HEK293 (cell line): ENCODE results near the gene CPEB2.

Experiments used
- MYNN ChIP-seq: fragments of 450-650 bp; formaldehyde crosslinking; IDR thresholded peaks from 2 replicates; pipeline ENCODE4 v1.5.1; 2016; ENCODE audit warnings: missing biosample characterization, missing genetic modification characterization, borderline replicate concordance
- OSR2 ChIP-seq: fragments of 450-650 bp; formaldehyde crosslinking; IDR thresholded peaks from 2 replicates; pipeline ENCODE4 v1.5.1; 2016; ENCODE audit warnings: missing biosample characterization, missing genetic modification characterization
- SETDB1 ChIP-seq: IDR thresholded peaks from one replicate; pipeline ENCODE4 v1.6.1; 2017; ENCODE audit warnings: mild to moderate bottlenecking, low read length, moderate library complexity, mixed read lengths; ENCODE audit not compliant: insufficient read length
- ZNF114 ChIP-seq: fragments of 450-650 bp; formaldehyde crosslinking; IDR thresholded peaks from 2 replicates; pipeline ENCODE4 v1.5.0; 2017; ENCODE audit warnings: missing biosample characterization, missing genetic modification characterization
- ZNF239 ChIP-seq: fragments of 450-650 bp; formaldehyde crosslinking; IDR thresholded peaks from 2 replicates; pipeline ENCODE4 v1.5.1; 2016; ENCODE audit warnings: missing biosample characterization, missing genetic modification characterization
- ZNF48 ChIP-seq: fragments of 450-650 bp; formaldehyde crosslinking; IDR thresholded peaks from 2 replicates; pipeline ENCODE4 v1.5.1; 2016; ENCODE audit warnings: missing biosample characterization, missing genetic modification characterization
- ZNF521 ChIP-seq: fragments of 450-650 bp; formaldehyde crosslinking; IDR thresholded peaks from 2 replicates; pipeline ENCODE4 v1.5.1; 2017; ENCODE audit warnings: missing biosample characterization, mild to moderate bottlenecking, missing genetic modification characterization
- ZNF555 ChIP-seq: fragments of 450-650 bp; formaldehyde crosslinking; conservative IDR thresholded peaks from 2 replicates; pipeline ENCODE4 v1.5.1; 2017; ENCODE audit warnings: missing biosample characterization, mild to moderate bottlenecking, missing genetic modification characterization, inconsistent platforms
- ZNF707 ChIP-seq: fragments of 450-650 bp; formaldehyde crosslinking; IDR thresholded peaks from 2 replicates; pipeline ENCODE4 v1.5.1; 2016; ENCODE audit warnings: missing biosample characterization, missing genetic modification characterization
- ZSCAN16 ChIP-seq: fragments of 450-650 bp; formaldehyde crosslinking; IDR thresholded peaks from 2 replicates; pipeline ENCODE4 v1.5.1; 2016; ENCODE audit warnings: missing biosample characterization, missing genetic modification characterization
- TF ChIP-seq, protein P1 (sequence below): fragments of 450-650 bp; formaldehyde crosslinking; IDR thresholded peaks from 2 replicates; pipeline ENCODE4 v1.5.1; 2016; ENCODE audit warnings: missing biosample characterization, missing genetic modification characterization
- TF ChIP-seq, protein P2 (sequence below): fragments of 450-650 bp; formaldehyde crosslinking; IDR thresholded peaks from 2 replicates; pipeline ENCODE4 v1.5.1; 2016; ENCODE audit warnings: missing biosample characterization, missing genetic modification characterization
- TF ChIP-seq, protein P3 (sequence below): fragments of 450-650 bp; IDR thresholded peaks from 2 replicates; pipeline ENCODE4 v1.5.1; 2018; ENCODE audit warnings: missing biosample characterization, missing genetic modification characterization

DNA sequence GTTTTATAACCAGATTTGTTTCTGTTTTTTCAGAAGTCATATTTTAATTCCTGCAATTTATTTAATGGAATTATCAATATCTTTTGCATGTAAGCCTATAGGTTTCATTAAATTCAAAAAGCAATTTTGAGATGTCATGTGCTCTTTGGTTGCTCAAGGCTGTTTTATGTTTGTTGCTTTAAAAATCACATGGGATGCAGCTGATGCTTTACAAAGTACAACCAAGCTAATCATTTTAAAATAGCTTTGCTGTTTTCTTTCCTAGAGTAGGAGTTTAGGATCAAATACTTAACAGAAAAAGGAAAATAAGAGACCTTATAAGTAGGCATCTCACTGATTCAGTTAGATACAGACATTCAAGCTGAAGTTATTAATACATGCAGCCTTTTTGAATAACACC is 11.3 kb downstream of the CPEB2 start:
- TF ChIP-seq ZNF555 (tag by site-specific recombination) (no peak), SETDB1 (no peak), ZNF239 (tag by site-specific recombination) (no peak), ZNF114 (tag by site-specific recombination) (no peak), OSR2 (tag by site-specific recombination) (no peak), ZNF48 (tag by site-specific recombination) (no peak), ZSCAN16 (tag by site-specific recombination) (no peak), ZNF521 (tag by site-specific recombination) (no peak), ZNF707 (no peak), MYNN (tag by site-specific recombination) (no peak)
- TF ChIP-seq, protein P1, sequence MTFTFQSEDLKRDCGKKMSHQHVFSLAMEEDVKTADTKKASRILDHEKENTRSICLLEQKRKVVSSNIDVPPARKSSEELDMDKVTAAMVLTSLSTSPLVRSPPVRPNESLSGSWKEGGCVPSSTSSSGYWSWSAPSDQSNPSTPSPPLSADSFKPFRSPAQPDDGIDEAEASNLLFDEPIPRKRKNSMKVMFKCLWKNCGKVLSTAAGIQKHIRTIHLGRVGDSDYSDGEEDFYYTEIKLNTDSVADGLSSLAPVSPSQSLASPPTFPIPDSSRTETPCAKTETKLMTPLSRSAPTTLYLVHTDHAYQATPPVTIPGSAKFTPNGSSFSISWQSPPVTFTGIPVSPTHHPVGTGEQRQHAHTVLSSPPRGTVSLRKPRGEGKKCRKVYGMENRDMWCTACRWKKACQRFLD (tag by site-specific recombination): no peak
- TF ChIP-seq, protein P2, sequence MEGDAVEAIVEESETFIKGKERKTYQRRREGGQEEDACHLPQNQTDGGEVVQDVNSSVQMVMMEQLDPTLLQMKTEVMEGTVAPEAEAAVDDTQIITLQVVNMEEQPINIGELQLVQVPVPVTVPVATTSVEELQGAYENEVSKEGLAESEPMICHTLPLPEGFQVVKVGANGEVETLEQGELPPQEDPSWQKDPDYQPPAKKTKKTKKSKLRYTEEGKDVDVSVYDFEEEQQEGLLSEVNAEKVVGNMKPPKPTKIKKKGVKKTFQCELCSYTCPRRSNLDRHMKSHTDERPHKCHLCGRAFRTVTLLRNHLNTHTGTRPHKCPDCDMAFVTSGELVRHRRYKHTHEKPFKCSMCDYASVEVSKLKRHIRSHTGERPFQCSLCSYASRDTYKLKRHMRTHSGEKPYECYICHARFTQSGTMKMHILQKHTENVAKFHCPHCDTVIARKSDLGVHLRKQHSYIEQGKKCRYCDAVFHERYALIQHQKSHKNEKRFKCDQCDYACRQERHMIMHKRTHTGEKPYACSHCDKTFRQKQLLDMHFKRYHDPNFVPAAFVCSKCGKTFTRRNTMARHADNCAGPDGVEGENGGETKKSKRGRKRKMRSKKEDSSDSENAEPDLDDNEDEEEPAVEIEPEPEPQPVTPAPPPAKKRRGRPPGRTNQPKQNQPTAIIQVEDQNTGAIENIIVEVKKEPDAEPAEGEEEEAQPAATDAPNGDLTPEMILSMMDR (tag by site-specific recombination): no peak
- TF ChIP-seq, protein P3, sequence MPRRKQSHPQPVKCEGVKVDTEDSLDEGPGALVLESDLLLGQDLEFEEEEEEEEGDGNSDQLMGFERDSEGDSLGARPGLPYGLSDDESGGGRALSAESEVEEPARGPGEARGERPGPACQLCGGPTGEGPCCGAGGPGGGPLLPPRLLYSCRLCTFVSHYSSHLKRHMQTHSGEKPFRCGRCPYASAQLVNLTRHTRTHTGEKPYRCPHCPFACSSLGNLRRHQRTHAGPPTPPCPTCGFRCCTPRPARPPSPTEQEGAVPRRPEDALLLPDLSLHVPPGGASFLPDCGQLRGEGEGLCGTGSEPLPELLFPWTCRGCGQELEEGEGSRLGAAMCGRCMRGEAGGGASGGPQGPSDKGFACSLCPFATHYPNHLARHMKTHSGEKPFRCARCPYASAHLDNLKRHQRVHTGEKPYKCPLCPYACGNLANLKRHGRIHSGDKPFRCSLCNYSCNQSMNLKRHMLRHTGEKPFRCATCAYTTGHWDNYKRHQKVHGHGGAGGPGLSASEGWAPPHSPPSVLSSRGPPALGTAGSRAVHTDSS (tag by site-specific recombination): no peak
